GM12878 (cell line): ENCODE measurements around the gene UTS2R. TPM values are rescaled to one million over a fixed set of nuclear protein-coding genes. Genes with fewer than 3 reads are reported as not detected.

Source experiments
- ATAC-seq: fragments of 200-7000 bp; cut with Tn5 transposase; 3 replicates; pipeline ENCODE4 v1.9.1; 2020; ENCODE audit warnings: mild to moderate bottlenecking, moderate library complexity
- BruUV-seq: library from RNA; stranded (reverse); fragments of 400-500 nt; replicated peaks from 2 replicates; lab custom pipeline; 2021; lab: Mats Ljungman, UMichigan
- CTCF ChIA-PET: fragments of 300-600 bp; sonication (Branson Sonifier 250); formaldehyde crosslinking; extraction: SDS; loops from one replicate; lab custom pipeline; 2021; ENCODE audit warnings: inconsistent platforms; lab: Yijun Ruan, JAX
- POLR2A ChIA-PET: fragments of 350-600 bp; formaldehyde crosslinking; extraction: SDS; loops from one replicate; lab custom pipeline; 2021; ENCODE audit warnings: inconsistent platforms; lab: Charles Lee
- RAD21 ChIA-PET: fragments of 300-600 bp; sonication (Branson Sonifier 250); formaldehyde crosslinking; loops from one replicate; lab custom pipeline; 2023; ENCODE audit warnings: antibody characterized with exemption; ENCODE audit not compliant: unreplicated experiment; lab: Charles Lee
- SMC1A ChIA-PET: fragments of 300-600 bp; sonication (Branson Sonifier 250); formaldehyde crosslinking; loops from one replicate; lab custom pipeline; 2023; ENCODE audit not compliant: unreplicated experiment, uncharacterized antibody; lab: Charles Lee
- DNase-seq: peaks from one replicate; pipeline ENCODE4 v3.0.0-alpha.2; 2011; ENCODE audit warnings: low read depth, low spot score
- FAIRE-seq: peaks from 3 replicates; lab custom pipeline; 2011; peaks lifted over from hg19 to GRCh38; lab: Jason Lieb, UNC
- H2AFZ ChIP-seq: 2 replicates; pipeline ENCODE4 v1.6.0; 2011; ENCODE audit warnings: low read depth, low read length, control low read depth; ENCODE audit not compliant: control insufficient read depth
- H3K27ac ChIP-seq: 2 replicates; pipeline ENCODE4 v1.5.1; 2011; ENCODE audit warnings: control low read depth; ENCODE audit not compliant: control insufficient read depth, insufficient read depth
- H3K27me3 ChIP-seq, 2 experiments: replicated peaks in 1 of 2; 2 replicates each; pipeline versions ENCODE4 v1.6.0 to v1.6.1; 2011; ENCODE audit warnings: low read length in 1 of 2; ENCODE audit not compliant: control insufficient read depth in 2 of 2, insufficient read depth in 2 of 2
- H3K36me3 ChIP-seq, 2 experiments: 2 replicates each; pipeline ENCODE4 v1.5.1; 2011; ENCODE audit warnings: low read length in 1 of 2; ENCODE audit not compliant: control insufficient read depth in 2 of 2, insufficient read depth in 2 of 2
- H3K4me1 ChIP-seq: 2 replicates; pipeline ENCODE4 v1.6.1; 2011; ENCODE audit warnings: mild to moderate bottlenecking, low read length, moderate library complexity, mixed read lengths; ENCODE audit not compliant: control insufficient read depth, insufficient read depth
- H3K4me2 ChIP-seq: 2 replicates; pipeline ENCODE4 v1.6.0; 2011; ENCODE audit warnings: control low read depth; ENCODE audit not compliant: control insufficient read depth, insufficient read depth
- H3K4me3 ChIP-seq: fragments of 200-600 bp; sonication (generic); 2 replicates; pipeline ENCODE4 v1.5.1; 2016
- H3K79me2 ChIP-seq: 2 replicates; pipeline ENCODE4 v1.6.0; 2011; ENCODE audit warnings: low read length; ENCODE audit not compliant: control insufficient read depth, insufficient read depth
- H3K9ac ChIP-seq: 2 replicates; pipeline ENCODE4 v1.8.0; 2011; ENCODE audit warnings: low read length, control low read depth, mixed read lengths; ENCODE audit not compliant: control insufficient read depth, insufficient read depth
- H3K9me3 ChIP-seq: replicated peaks from 3 replicates; pipeline ENCODE4 v1.5.1; 2011; ENCODE audit warnings: mild to moderate bottlenecking, low read length; ENCODE audit not compliant: control insufficient read depth, insufficient read depth
- H4K20me1 ChIP-seq: 2 replicates; pipeline ENCODE4 v1.6.0; 2011; ENCODE audit not compliant: control insufficient read depth, insufficient read depth
- CBX5 ChIP-seq: sonication (generic); IDR thresholded peaks from 2 replicates; pipeline ENCODE4 v1.6.1; 2016; ENCODE audit warnings: low read depth, moderate library complexity, mild to moderate bottlenecking, inconsistent platforms
- EED ChIP-seq: sonication (generic); IDR thresholded peaks from 2 replicates; pipeline ENCODE4 v1.6.1; 2016; ENCODE audit warnings: antibody characterized with exemption, low read depth
- FOS ChIP-seq: IDR thresholded peaks from 3 replicates; pipeline ENCODE4 v1.6.1; 2011; ENCODE audit warnings: borderline replicate concordance; ENCODE audit not compliant: insufficient read length; ENCODE audit errors: extremely low read depth
- SMC3 ChIP-seq: IDR thresholded peaks from 2 replicates; pipeline ENCODE4 v1.6.1; 2011; ENCODE audit warnings: low read length, improper control_type of control experiment, borderline replicate concordance
- SP1 ChIP-seq: IDR thresholded peaks from one replicate; pipeline ENCODE4 v1.6.1; 2011; ENCODE audit warnings: low read depth, low read length
- ZNF207 ChIP-seq: fragments of 450-650 bp; IDR thresholded peaks from 2 replicates; pipeline ENCODE4 v1.6.1; 2014; ENCODE audit warnings: antibody characterized with exemption, mild to moderate bottlenecking, borderline replicate concordance
- WGBS: methylation state at CpG from one replicate; pipeline ENCODE4 v1.1.6; 2016; ENCODE audit warnings: low lambda C conversion rate; ENCODE audit not compliant: insufficient replicate concordance, insufficient coverage; ENCODE audit errors: missing lambda C conversion rate; 5-methylcytosine and 5-hydroxymethylcytosine counted together
- in situ Hi-C: fragments of 300-500 bp; cut with MboI; formaldehyde crosslinking; loops from 9 replicates; pipeline ENCODE4 v1.14.3; 2018; ENCODE audit warnings: mixed read lengths
- intact Hi-C: fragments of 100-400 bp; cut with micrococcal nuclease; formaldehyde crosslinking; loops from one replicate; pipeline ENCODE4 v1.14.2; 2022; ENCODE audit not compliant: unreplicated experiment
- polyA plus RNA-seq, 11 experiments: library from polyadenylated mRNA; depleted of rRNA in 4 of 11; unstranded in 6 of 11; stranded (reverse) in 5 of 11; fragments of >200 nt; fragmentation: Nextera tagmentation in 4 of 11; fragmentation: Illumina TruSeq in 1 of 11; extraction: Ambion mirVana in 4 of 11; extraction: Trizol in 1 of 11; gene quantifications; 1 replicate in 1 of 11; 2 replicates in 10 of 11; pipeline versions ENCODE4 v1.2.1 to v1.2.3, GENCODE V29; 2011 to 2016; ENCODE audit warnings: inconsistent platforms in 2 of 11, missing spikeins in 2 of 11, low read depth in 1 of 11
- total RNA-seq, 4 experiments: library from RNA; depleted of rRNA in 3 of 4; stranded (reverse); fragments of >200 nt in 3 of 4; fragmentation: Illumina TruSeq in 1 of 4; extraction: Trizol in 1 of 4; gene quantifications; 2 replicates each; pipeline versions ENCODE4 v1.2.1 to v1.2.3, GENCODE V29; 2013 to 2021
- TF ChIP-seq, protein P1 (sequence below): fragments of 450-650 bp; IDR thresholded peaks from 2 replicates; pipeline ENCODE4 v1.6.1; 2016; ENCODE audit warnings: mild to moderate bottlenecking
- TF ChIP-seq, protein P2 (sequence below): fragments of 450-650 bp; IDR thresholded peaks from 2 replicates; pipeline ENCODE4 v1.6.1; 2017; ENCODE audit warnings: mild to moderate bottlenecking, moderate library complexity
- TF ChIP-seq, protein P3 (sequence below): fragments of 450-650 bp; IDR thresholded peaks from 2 replicates; pipeline ENCODE4 v1.6.1; 2017; ENCODE audit warnings: mild to moderate bottlenecking

The UTS2R gene
- total and polyA plus RNA-seq, 10 of the 15 experiments (the other 5 are each of a cell fraction or from before 2014, with no cell fraction given) = 0.04 to 0.36 (median 0.11) TPM; not detected in 6

DNA sequence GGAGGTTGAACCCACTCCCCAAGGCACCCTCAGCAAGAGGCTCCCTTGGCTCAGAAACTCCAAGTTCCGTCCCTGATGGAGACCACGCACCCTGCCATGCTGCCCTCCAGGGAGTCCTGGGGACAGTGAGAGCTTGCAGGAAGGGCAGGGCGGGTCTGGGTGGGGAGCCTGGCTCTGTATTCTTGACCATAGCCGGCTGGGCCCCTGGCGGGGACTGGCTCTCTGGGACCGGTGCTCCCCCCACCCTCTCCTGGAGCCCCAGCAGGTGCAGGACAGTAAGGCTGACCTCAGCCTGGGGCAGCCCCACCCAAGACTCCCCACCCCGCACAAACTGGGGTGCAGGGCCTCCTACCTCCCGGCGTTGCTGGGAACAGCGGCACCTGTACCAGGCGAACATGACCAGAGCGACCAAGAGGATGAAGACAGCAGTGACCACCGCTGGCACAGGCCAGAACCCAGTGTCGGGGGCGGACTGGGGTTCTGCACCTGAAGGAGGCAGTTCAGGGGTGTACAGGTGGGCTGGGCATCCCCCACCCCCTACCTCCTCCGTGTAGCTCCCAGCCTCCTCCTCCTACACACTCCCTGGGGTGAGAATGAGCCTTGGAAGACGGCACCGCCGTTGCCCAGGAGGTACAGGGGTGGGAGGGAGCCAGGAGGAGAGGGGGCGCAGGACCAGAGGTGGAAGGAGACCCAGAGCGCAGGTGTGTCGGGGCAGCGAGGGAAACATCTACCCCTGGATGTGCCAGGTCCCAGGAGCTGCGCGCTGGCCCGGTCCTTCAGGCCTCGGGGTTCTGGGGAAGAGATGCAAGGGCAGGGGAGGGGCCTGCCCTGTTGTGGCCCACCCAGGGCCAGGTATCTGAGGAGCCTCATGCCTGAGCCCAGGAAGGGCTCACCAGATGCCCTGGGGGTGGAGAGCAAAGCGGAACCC, 48.8 kb upstream of the UTS2R start:
- ChIA-PET CTCF (interaction anchor here (0.9 to 6.2 kb wide), 3 partner anchors 23 to 87 kb away, joined by 3 to 94 read pairs (median 15); no protein-coding TSS in a partner anchor), POLR2A (interaction anchor here (0.6 to 1.2 kb wide), 2 partner anchors 14 to 23 kb away, joined by 3 to 7 read pairs; no protein-coding TSS in a partner anchor), RAD21 (interaction anchor here (1.2 to 6.5 kb wide), 3 partner anchors 22 to 87 kb away, joined by 3 to 77 read pairs (median 5); no protein-coding TSS in a partner anchor), SMC1A (interaction anchor here (1.8 to 4.1 kb wide), 3 partner anchors 21 to 26 kb away, joined by 3 to 42 read pairs (median 15); no protein-coding TSS in a partner anchor)
- in situ Hi-C loops (no loop called here), intact Hi-C loops (loop anchor here (2.0 kb wide), 1 partner anchor 116 kb away; no protein-coding TSS in a partner anchor)
- 61% methylated on average over 24 of the region's 28 CpGs for WGBS
- no peak overlapping the region for H3K4me2 ChIP-seq
- no peak overlapping the region for H3K9ac ChIP-seq
- FAIRE-seq = no peak
- no TSS peak for BruUV-seq
- H3K27ac ChIP-seq = no peak overlapping the region
- H4K20me1 ChIP-seq = no peaks in the 10 kb centered on the region
- no peak overlapping the region for H2AFZ ChIP-seq
- no peaks in the 10 kb centered on the region for H3K79me2 ChIP-seq
- H3K9me3 ChIP-seq = no peaks in the 10 kb centered on the region; the same call in 1 of the 3 replicates
- DNase-seq = no peak
- H3K4me3 ChIP-seq = no peak overlapping the region
- no peaks in the 10 kb centered on the region; a peak in 1 of 4 replicates for H3K27me3 ChIP-seq
- no peaks in the 10 kb centered on the region; the same call in 1 of the 2 replicates for H3K4me1 ChIP-seq
- H3K36me3 ChIP-seq = no peaks in the 10 kb centered on the region
- ATAC-seq = no peak
- no peak for TF ChIP-seq CBX5
- TF ChIP-seq SP1 = no peak
- no peak for TF ChIP-seq EED
- TF ChIP-seq, protein P1, sequence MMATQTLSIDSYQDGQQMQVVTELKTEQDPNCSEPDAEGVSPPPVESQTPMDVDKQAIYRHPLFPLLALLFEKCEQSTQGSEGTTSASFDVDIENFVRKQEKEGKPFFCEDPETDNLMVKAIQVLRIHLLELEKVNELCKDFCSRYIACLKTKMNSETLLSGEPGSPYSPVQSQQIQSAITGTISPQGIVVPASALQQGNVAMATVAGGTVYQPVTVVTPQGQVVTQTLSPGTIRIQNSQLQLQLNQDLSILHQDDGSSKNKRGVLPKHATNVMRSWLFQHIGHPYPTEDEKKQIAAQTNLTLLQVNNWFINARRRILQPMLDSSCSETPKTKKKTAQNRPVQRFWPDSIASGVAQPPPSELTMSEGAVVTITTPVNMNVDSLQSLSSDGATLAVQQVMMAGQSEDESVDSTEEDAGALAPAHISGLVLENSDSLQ = no peak
- TF ChIP-seq, protein P2, sequence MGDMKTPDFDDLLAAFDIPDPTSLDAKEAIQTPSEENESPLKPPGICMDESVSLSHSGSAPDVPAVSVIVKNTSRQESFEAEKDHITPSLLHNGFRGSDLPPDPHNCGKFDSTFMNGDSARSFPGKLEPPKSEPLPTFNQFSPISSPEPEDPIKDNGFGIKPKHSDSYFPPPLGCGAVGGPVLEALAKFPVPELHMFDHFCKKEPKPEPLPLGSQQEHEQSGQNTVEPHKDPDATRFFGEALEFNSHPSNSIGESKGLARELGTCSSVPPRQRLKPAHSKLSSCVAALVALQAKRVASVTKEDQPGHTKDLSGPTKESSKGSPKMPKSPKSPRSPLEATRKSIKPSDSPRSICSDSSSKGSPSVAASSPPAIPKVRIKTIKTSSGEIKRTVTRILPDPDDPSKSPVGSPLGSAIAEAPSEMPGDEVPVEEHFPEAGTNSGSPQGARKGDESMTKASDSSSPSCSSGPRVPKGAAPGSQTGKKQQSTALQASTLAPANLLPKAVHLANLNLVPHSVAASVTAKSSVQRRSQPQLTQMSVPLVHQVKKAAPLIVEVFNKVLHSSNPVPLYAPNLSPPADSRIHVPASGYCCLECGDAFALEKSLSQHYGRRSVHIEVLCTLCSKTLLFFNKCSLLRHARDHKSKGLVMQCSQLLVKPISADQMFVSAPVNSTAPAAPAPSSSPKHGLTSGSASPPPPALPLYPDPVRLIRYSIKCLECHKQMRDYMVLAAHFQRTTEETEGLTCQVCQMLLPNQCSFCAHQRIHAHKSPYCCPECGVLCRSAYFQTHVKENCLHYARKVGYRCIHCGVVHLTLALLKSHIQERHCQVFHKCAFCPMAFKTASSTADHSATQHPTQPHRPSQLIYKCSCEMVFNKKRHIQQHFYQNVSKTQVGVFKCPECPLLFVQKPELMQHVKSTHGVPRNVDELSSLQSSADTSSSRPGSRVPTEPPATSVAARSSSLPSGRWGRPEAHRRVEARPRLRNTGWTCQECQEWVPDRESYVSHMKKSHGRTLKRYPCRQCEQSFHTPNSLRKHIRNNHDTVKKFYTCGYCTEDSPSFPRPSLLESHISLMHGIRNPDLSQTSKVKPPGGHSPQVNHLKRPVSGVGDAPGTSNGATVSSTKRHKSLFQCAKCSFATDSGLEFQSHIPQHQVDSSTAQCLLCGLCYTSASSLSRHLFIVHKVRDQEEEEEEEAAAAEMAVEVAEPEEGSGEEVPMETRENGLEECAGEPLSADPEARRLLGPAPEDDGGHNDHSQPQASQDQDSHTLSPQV = no peak
- TF ChIP-seq SMC3 = no peak
- TF ChIP-seq FOS = no peak
- TF ChIP-seq, protein P3, sequence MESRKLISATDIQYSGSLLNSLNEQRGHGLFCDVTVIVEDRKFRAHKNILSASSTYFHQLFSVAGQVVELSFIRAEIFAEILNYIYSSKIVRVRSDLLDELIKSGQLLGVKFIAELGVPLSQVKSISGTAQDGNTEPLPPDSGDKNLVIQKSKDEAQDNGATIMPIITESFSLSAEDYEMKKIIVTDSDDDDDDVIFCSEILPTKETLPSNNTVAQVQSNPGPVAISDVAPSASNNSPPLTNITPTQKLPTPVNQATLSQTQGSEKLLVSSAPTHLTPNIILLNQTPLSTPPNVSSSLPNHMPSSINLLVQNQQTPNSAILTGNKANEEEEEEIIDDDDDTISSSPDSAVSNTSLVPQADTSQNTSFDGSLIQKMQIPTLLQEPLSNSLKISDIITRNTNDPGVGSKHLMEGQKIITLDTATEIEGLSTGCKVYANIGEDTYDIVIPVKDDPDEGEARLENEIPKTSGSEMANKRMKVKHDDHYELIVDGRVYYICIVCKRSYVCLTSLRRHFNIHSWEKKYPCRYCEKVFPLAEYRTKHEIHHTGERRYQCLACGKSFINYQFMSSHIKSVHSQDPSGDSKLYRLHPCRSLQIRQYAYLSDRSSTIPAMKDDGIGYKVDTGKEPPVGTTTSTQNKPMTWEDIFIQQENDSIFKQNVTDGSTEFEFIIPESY = no peak
- no peak for TF ChIP-seq ZNF207
